ENCODE data around the gene HMGCS1.

Gene HMGCS1

GRCh38 chr5:43352915-43353314 lies 39.7 kb upstream of the HMGCS1 start:
- TF ChIP-seq CTCF (IDR thresholded peaks at IDR 0.05; ENCODE audit: low read length, missing control alignments) = no peak
- DNase-seq (ENCODE audit: low read depth) = no peak
- no peak overlapping the region for H3K4me3 ChIP-seq (replicated peaks; ENCODE audit: low read depth, low read length)

GRCh38 chr5:43352131-43352530 lies 38.9 kb upstream of the HMGCS1 start:
- no peak for TF ChIP-seq CTCF (IDR thresholded peaks at IDR 0.05; ENCODE audit: low read length, missing control alignments)
- DNase-seq (ENCODE audit: low read depth) = no peak
- H3K4me3 ChIP-seq (replicated peaks; ENCODE audit: low read depth, low read length) = no peak overlapping the region

GRCh38 chr5:43348861-43349363 lies 35.7 kb upstream of the HMGCS1 start:
- H3K4me3 ChIP-seq (replicated peaks; ENCODE audit: low read depth, low read length) = no peak overlapping the region
- DNase-seq (ENCODE audit: low read depth) = no peak
- TF ChIP-seq CTCF (IDR thresholded peaks at IDR 0.05; ENCODE audit: low read length, missing control alignments) = no peak

- no peak overlapping the region for H3K4me3 ChIP-seq (replicated peaks; ENCODE audit: low read depth, low read length)
- no peak for DNase-seq (ENCODE audit: low read depth)
- no peak for TF ChIP-seq CTCF (IDR thresholded peaks at IDR 0.05; ENCODE audit: low read length, missing control alignments)
Observed at GRCh38 chr5:43348207-43348606, 35.0 kb upstream of the HMGCS1 start.

- H3K4me3 ChIP-seq (replicated peaks; ENCODE audit: low read depth, low read length) = no peak overlapping the region
- no peak for DNase-seq (ENCODE audit: low read depth)
- TF ChIP-seq CTCF (IDR thresholded peaks at IDR 0.05; ENCODE audit: low read length, missing control alignments) = no peak
Observed at GRCh38 chr5:43338862-43339261, 25.6 kb upstream of the HMGCS1 start.

GRCh38 chr5:43336159-43336558 lies 22.9 kb upstream of the HMGCS1 start:
- no peak for DNase-seq (ENCODE audit: low read depth)
- TF ChIP-seq CTCF (IDR thresholded peaks at IDR 0.05; ENCODE audit: low read length, missing control alignments) = no peak
- no peak overlapping the region for H3K4me3 ChIP-seq (replicated peaks; ENCODE audit: low read depth, low read length)

GRCh38 chr5:43335681-43336080 lies 22.5 kb upstream of the HMGCS1 start:
- H3K4me3 ChIP-seq (replicated peaks; ENCODE audit: low read depth, low read length) = no peak overlapping the region
- no peak for TF ChIP-seq CTCF (IDR thresholded peaks at IDR 0.05; ENCODE audit: low read length, missing control alignments)
- DNase-seq (ENCODE audit: low read depth) = no peak

Data from fibroblast of pulmonary artery (primary cell).